H1 (cell line): ENCODE data around the gene ANAPC15. TPM values are rescaled to one million over a fixed set of nuclear protein-coding genes. Genes with fewer than 3 reads are reported as not detected.
"Not testable (repeated sequence)": the region's sequence is repeated elsewhere in the genome, so short reads cannot be mapped to it uniquely, and the experiment has no call there.

ENCODE experiments used
- CTCF ChIA-PET: fragments of 300-600 bp; sonication (Branson Sonifier 250); formaldehyde crosslinking; loops from one replicate; lab custom pipeline; 2021; ENCODE audit not compliant: partially characterized antibody; lab: Charles Lee
- POLR2A ChIA-PET: fragments of 300-600 bp; sonication (Branson Sonifier 250); formaldehyde crosslinking; loops from one replicate; lab custom pipeline; 2021; ENCODE audit warnings: inconsistent platforms; ENCODE audit not compliant: partially characterized antibody; lab: Charles Lee
- DNase-seq, 2 experiments: peaks; one replicate each; pipeline versions ENCODE4 v3.0.0 to v3.0.0-alpha.2; 2010 to 2022; ENCODE audit warnings: low spot score in 2 of 2, low read depth in 1 of 2, mixed read lengths in 1 of 2
- FAIRE-seq: peaks from 2 replicates; lab custom pipeline; 2011; peaks lifted over from hg19 to GRCh38; lab: Jason Lieb, UNC
- H2AFZ ChIP-seq: 2 replicates; pipeline ENCODE4 v1.8.1; 2012; ENCODE audit warnings: low read length, inconsistent platforms
- H2AK5ac ChIP-seq: 2 replicates; pipeline ENCODE4 v1.6.1; 2013; ENCODE audit warnings: low read depth, low read length
- H2BK120ac ChIP-seq: replicated peaks from 2 replicates; pipeline ENCODE3; 2013; ENCODE audit warnings: low read depth, low read length, inconsistent platforms
- H2BK12ac ChIP-seq: 2 replicates; pipeline ENCODE4 v1.6.1; 2013; ENCODE audit warnings: low read depth, low read length
- H2BK15ac ChIP-seq: 2 replicates; pipeline ENCODE4 v1.6.1; 2013; ENCODE audit warnings: low read length
- H2BK20ac ChIP-seq: 2 replicates; pipeline ENCODE4 v1.6.1; 2013; ENCODE audit warnings: low read length
- H2BK5ac ChIP-seq: 2 replicates; pipeline ENCODE4 v1.6.1; 2013; ENCODE audit warnings: low read depth, low read length
- H3K14ac ChIP-seq: 2 replicates; pipeline ENCODE4 v1.6.1; 2013; ENCODE audit warnings: inconsistent platforms; ENCODE audit not compliant: insufficient read length
- H3K18ac ChIP-seq: 2 replicates; pipeline ENCODE4 v1.6.1; 2013; ENCODE audit warnings: low read length; ENCODE audit errors: extremely low read depth
- H3K23ac ChIP-seq: 2 replicates; pipeline ENCODE4 v1.6.1; 2013; ENCODE audit warnings: inconsistent platforms; ENCODE audit not compliant: insufficient read length
- H3K23me2 ChIP-seq: 2 replicates; pipeline ENCODE4 v1.6.1; 2013; ENCODE audit warnings: low read depth, low read length
- H3K27ac ChIP-seq: 2 replicates; pipeline ENCODE4 v1.6.1; 2011; ENCODE audit warnings: low read depth, low read length, inconsistent platforms
- H3K27me3 ChIP-seq, 4 experiments: replicated peaks in 1 of 4; 1 replicate in 1 of 4; 2 replicates in 3 of 4; pipeline versions ENCODE4 v1.6.1 to v1.8.1; 2011 to 2013; ENCODE audit warnings: low read length in 3 of 4, mild to moderate bottlenecking in 3 of 4, inconsistent platforms in 2 of 4, mixed read lengths in 2 of 4, moderate library complexity in 1 of 4; ENCODE audit not compliant: control insufficient read depth in 3 of 4, insufficient read depth in 3 of 4; ENCODE audit errors: extremely low read depth in 1 of 4
- H3K36me3 ChIP-seq, 4 experiments: 2 replicates each; pipeline versions ENCODE4 v1.6.1 to v1.8.1; 2011 to 2013; ENCODE audit warnings: mild to moderate bottlenecking in 4 of 4, low read length in 3 of 4, moderate library complexity in 2 of 4, control low read depth in 1 of 4, inconsistent platforms in 1 of 4; ENCODE audit not compliant: insufficient read depth in 4 of 4, control insufficient read depth in 2 of 4
- H3K4ac ChIP-seq: replicated peaks from 2 replicates; pipeline ENCODE3; 2013; ENCODE audit warnings: low read length, low read depth, mixed read lengths, inconsistent platforms; ENCODE audit not compliant: insufficient read length
- H3K4me1 ChIP-seq, 4 experiments: replicated peaks in 1 of 4; 1 replicate in 1 of 4; 2 replicates in 3 of 4; pipeline versions ENCODE4 v1.6.1 to v1.8.1; 2011 to 2013; ENCODE audit warnings: low read length in 3 of 4, inconsistent platforms in 2 of 4, mixed read lengths in 1 of 4; ENCODE audit not compliant: insufficient read depth in 4 of 4, control insufficient read depth in 3 of 4
- H3K4me2 ChIP-seq, 2 experiments: 2 replicates each; pipeline versions ENCODE4 v1.6.1 to v1.8.1; 2011 to 2013; ENCODE audit warnings: low read depth in 2 of 2, low read length in 2 of 2, control low read depth in 1 of 2, inconsistent platforms in 1 of 2, mild to moderate bottlenecking in 1 of 2; ENCODE audit not compliant: insufficient read depth in 1 of 2
- H3K4me3 ChIP-seq, 4 experiments: fragments of 200-600, 300-600 bp in 1 of 4; sonication (generic), shearing (Covaris generic), sonication (Bioruptor Twin) in 1 of 4; 2 replicates each; pipeline versions ENCODE4 v1.5.1 to v1.8.1; 2011 to 2016; ENCODE audit warnings: low read length in 4 of 4, low read depth in 3 of 4, control low read depth in 2 of 4, inconsistent platforms in 2 of 4, mild to moderate bottlenecking in 2 of 4, mixed read lengths in 1 of 4, moderate library complexity in 1 of 4; ENCODE audit not compliant: insufficient read depth in 2 of 4; ENCODE audit errors: extremely low read depth in 1 of 4
- H3K56ac ChIP-seq: replicated peaks from 2 replicates; pipeline ENCODE3; 2013; ENCODE audit warnings: low read depth, mild to moderate bottlenecking, mixed read lengths, low read length, inconsistent platforms; ENCODE audit not compliant: insufficient read length
- H3K79me1 ChIP-seq: 2 replicates; pipeline ENCODE4 v1.6.1; 2013; ENCODE audit warnings: low read depth, low read length, control low read depth
- H3K79me2 ChIP-seq, 2 experiments: 2 replicates each; pipeline versions ENCODE4 v1.6.1 to v1.8.1; 2012 to 2013; ENCODE audit warnings: low read length in 2 of 2, mild to moderate bottlenecking in 2 of 2, inconsistent platforms in 1 of 2; ENCODE audit not compliant: insufficient read depth in 2 of 2, control insufficient read depth in 1 of 2
- H3K9ac ChIP-seq, 4 experiments: replicated peaks in 1 of 4; 1 replicate in 1 of 4; 2 replicates in 3 of 4; pipeline versions ENCODE4 v1.6.1 to v1.8.1; 2011 to 2013; ENCODE audit warnings: low read depth in 3 of 4, low read length in 3 of 4, control low read depth in 2 of 4, mild to moderate bottlenecking in 2 of 4, moderate library complexity in 2 of 4, inconsistent platforms in 1 of 4; ENCODE audit errors: extremely low read depth in 1 of 4
- H3K9me3 ChIP-seq, 2 experiments: 2 replicates each; pipeline versions ENCODE4 v1.6.1 to v1.8.1; 2012 to 2013; ENCODE audit warnings: mild to moderate bottlenecking in 2 of 2, moderate library complexity in 2 of 2, control low read depth in 1 of 2, inconsistent platforms in 1 of 2, low read depth in 1 of 2, low read length in 1 of 2, mixed read lengths in 1 of 2; ENCODE audit not compliant: insufficient read depth in 2 of 2
- H4K20me1 ChIP-seq, 2 experiments: replicated peaks in 1 of 2; 2 replicates each; pipeline versions ENCODE3 to v1.8.1; 2011 to 2013; ENCODE audit warnings: inconsistent platforms in 2 of 2, low read length in 2 of 2, mild to moderate bottlenecking in 1 of 2; ENCODE audit not compliant: insufficient read depth in 2 of 2, control insufficient read depth in 1 of 2
- H4K5ac ChIP-seq: 2 replicates; pipeline ENCODE4 v1.6.1; 2013; ENCODE audit warnings: low read length, low read depth, mixed read lengths, inconsistent platforms; ENCODE audit not compliant: insufficient read length
- H4K8ac ChIP-seq: 2 replicates; pipeline ENCODE4 v1.8.0; 2013; ENCODE audit warnings: mild to moderate bottlenecking, moderate library complexity, low read length, inconsistent platforms; ENCODE audit not compliant: insufficient read depth; ENCODE audit errors: extremely low read depth
- H4K91ac ChIP-seq: replicated peaks from 2 replicates; pipeline ENCODE3; 2013; ENCODE audit warnings: low read length, mixed read lengths, inconsistent platforms; ENCODE audit not compliant: insufficient read length
- WGBS, 2 experiments: shearing (Covaris generic) in 1 of 2; methylation state at CpG; one replicate each; pipeline versions ENCODE4 v1.1.6 to v1.1.7; 2013 to 2015; ENCODE audit warnings: low lambda C conversion rate in 2 of 2, mixed read lengths in 2 of 2, inconsistent platforms in 1 of 2, low coverage in 1 of 2, missing lambda C conversion rate in 1 of 2; ENCODE audit not compliant: insufficient replicate concordance in 2 of 2, insufficient coverage in 1 of 2, insufficient read length in 1 of 2; ENCODE audit errors: extremely low coverage in 1 of 2, missing lambda C conversion rate in 1 of 2; 5-methylcytosine and 5-hydroxymethylcytosine counted together
- polyA plus RNA-seq, 7 experiments: library from polyadenylated mRNA; depleted of rRNA in 3 of 7; stranded (reverse) in 5 of 7; unstranded in 2 of 7; fragments of >200 nt in 5 of 7; fragments of 200-250 nt in 2 of 7; gene quantifications; 1 replicate in 5 of 7; 2 replicates in 1 of 7; 4 replicates in 1 of 7; pipeline versions ENCODE4 v1.2.1 to v1.2.3, GENCODE V29; 2011 to 2013; ENCODE audit warnings: missing spikeins in 2 of 7, mixed read lengths in 2 of 7
- total RNA-seq: library from RNA; stranded (reverse); fragmentation: NEBNext Ultra II Directional; extraction: Animal tissue kit (Norgen Biotek cat#: 25700); gene quantifications from 2 replicates; pipeline ENCODE4 v1.2.1, GENCODE V29; 2021

Gene ANAPC15
- total and polyA plus RNA-seq, 2 of the 8 experiments (the other 6 are each of a cell fraction or from before 2014, with no cell fraction given): 66.2 to 74.9 TPM

DNA sequence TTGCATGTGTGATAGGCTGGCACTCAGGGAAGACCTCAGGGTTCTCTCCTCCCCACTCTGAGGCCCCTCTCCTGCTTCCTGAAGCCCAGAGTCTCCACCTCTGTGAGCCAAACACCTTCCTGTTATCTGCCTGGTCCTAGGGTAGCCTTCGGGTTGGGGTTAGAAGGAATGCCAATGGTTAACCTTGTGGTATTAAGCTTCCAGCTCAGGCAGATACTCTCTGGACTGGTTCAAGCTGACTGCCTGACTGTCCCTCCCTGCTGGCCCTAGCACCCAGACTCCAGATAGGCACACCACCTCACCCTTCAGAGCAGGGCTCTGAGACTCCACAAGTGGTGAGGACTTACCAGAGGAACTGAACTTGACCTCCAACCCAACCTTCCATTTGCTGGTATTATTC is 30.0 kb upstream of the ANAPC15 start:
- H3K79me1 ChIP-seq, H3K4me3 ChIP-seq, H3K18ac ChIP-seq, H2BK12ac ChIP-seq, H2BK20ac ChIP-seq, H2BK5ac ChIP-seq, FAIRE-seq, H4K20me1 ChIP-seq, H3K23ac ChIP-seq, H4K91ac ChIP-seq, DNase-seq, H3K4ac ChIP-seq, H2BK15ac ChIP-seq, H3K56ac ChIP-seq, H3K27ac ChIP-seq, H3K79me2 ChIP-seq, H3K9ac ChIP-seq, POLR2A ChIA-PET, H4K5ac ChIP-seq, H4K8ac ChIP-seq, H3K27me3 ChIP-seq, H2AK5ac ChIP-seq, H2BK120ac ChIP-seq, H3K4me2 ChIP-seq, H3K14ac ChIP-seq, H2AFZ ChIP-seq, H3K4me1 ChIP-seq, H3K9me3 ChIP-seq, H3K36me3 ChIP-seq, H3K23me2 ChIP-seq: not testable (repeated sequence)
- 92% methylated on average over 1 of the region's 1 CpG; no CpG with 5 or more reads in 1 of the 2 experiments for WGBS, 2 experiments
- CTCF ChIA-PET: interaction anchor here (1.0 to 3.9 kb wide), 10 partner anchors 9 to 287 kb away, joined by 3 to 71 read pairs (median 8); no protein-coding TSS in a partner anchor

DNA sequence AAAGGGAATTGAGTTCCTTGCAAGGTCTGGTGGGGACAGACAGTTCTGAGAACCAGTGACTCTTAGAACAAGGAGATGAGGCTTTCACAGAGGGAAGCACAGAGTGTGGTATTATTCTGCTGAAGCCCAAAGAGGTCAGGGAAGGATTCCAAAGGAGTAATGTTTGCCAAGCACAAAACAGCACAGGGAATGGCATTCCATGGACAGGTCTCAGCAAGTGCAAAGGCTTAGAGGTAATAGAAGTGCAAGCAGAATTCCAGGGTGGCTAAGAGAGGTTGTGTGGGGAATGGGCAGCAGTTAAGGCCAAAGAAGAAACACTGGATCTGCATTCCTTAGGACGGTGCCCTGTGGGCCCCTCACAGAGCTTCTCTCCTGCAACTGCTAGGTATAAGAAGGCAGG is 29.6 kb upstream of the ANAPC15 start:
- H4K91ac ChIP-seq, H3K23ac ChIP-seq, H3K4me2 ChIP-seq, H2BK15ac ChIP-seq, H3K79me2 ChIP-seq, H3K9ac ChIP-seq, H4K5ac ChIP-seq, H4K20me1 ChIP-seq, H3K18ac ChIP-seq, POLR2A ChIA-PET, H3K27me3 ChIP-seq, H3K36me3 ChIP-seq, H3K79me1 ChIP-seq, H3K27ac ChIP-seq, DNase-seq, H3K4me1 ChIP-seq, H3K4ac ChIP-seq, H4K8ac ChIP-seq, H2BK12ac ChIP-seq, H3K56ac ChIP-seq, H2BK5ac ChIP-seq, H3K14ac ChIP-seq, H3K4me3 ChIP-seq, H3K23me2 ChIP-seq, H2AFZ ChIP-seq, H2AK5ac ChIP-seq, FAIRE-seq, H3K9me3 ChIP-seq, H2BK120ac ChIP-seq, H2BK20ac ChIP-seq: not testable (repeated sequence)
- whole genome bisulfite sequencing, 2 experiments: 86% methylated on average over 1 of the region's 1 CpG; no CpG with 5 or more reads in 1 of the 2 experiments
- CTCF ChIA-PET: interaction anchor here (1.4 to 3.9 kb wide), 3 partner anchors 15 to 117 kb away, joined by 5 to 71 read pairs (median 14); no protein-coding TSS in a partner anchor
